ENCODE results near the gene CFAP141.
"Not testable (repeated sequence)": the region's sequence is repeated elsewhere in the genome, so short reads cannot be mapped to it uniquely, and the experiment has no call there.

Gene CFAP141

DNA sequence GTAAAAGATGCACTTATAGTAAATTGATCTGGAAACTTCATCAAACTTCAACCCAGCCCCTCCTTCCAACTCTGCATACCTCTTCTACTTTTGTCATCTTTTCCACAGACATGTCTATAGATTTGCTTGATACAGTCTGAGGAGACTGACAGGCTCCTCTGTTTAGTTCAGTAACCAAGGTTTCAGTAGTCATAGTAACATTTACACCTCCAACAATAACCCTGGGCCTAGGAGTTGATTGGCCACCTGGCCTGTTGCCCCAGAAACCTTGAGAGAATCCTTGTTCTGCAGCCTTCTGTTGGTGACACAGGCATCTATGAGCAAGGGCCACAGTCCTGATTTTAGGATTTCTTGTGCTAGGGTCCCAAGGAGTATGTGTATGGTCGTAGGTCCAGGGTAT lies at the start of gene CFAP141:
Gene CFAP141, minus strand, starts transcription at position 138 of the 400 bp plus-strand sequence. Its CDS starts 26 bp downstream, at position 112.
- peak; percentile 30 for DNase-seq

- DNase-seq = no peak
These were observed 47.5 kb upstream of the CFAP141 start for GRCh38 chr1:154253671-154254070.

GRCh38 chr1:154241703-154242351 lies 35.7 kb upstream of the CFAP141 start:
- DNase-seq = peak; percentile 15

- no peak for DNase-seq
These were observed 34.2 kb upstream of the CFAP141 start for GRCh38 chr1:154240294-154240833.

- no peak for DNase-seq
These were observed 33.4 kb upstream of the CFAP141 start for GRCh38 chr1:154239491-154239890.

DNA sequence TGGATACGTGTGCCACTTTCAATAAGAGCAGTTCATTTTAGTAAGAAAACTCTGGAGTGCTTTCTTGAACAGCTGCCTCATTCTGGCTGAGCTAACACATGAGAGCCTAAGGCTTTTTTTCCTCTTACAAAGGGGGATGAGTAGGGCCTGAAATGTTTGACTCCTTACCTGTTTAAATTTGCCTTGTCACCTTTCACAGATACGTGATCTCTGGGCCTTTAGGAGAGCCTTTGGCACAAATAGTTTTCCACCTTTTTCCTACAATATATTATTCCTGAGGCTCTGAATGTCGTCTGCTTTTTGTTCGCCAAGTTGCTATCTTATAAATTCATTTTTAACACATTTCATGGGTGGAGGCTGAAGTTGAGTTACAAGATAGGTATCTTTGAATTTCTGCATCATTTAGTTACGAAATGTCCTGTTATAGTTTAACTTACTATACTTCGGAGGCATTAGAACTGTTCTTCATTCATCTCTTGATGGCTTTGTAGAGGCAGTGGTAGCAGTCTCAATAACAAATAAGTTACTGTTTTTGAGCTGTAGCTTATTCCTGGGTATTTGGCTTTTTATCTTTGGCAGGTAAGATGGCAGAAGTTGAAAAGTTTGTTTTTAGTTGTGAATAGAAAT lies 31.9 kb upstream of the CFAP141 start:
- no peak for DNase-seq

GRCh38 chr1:154237435-154237834 lies 31.3 kb upstream of the CFAP141 start:
- DNase-seq = no peak

- DNase-seq = no peak
These were observed 30.7 kb upstream of the CFAP141 start for GRCh38 chr1:154236855-154237254.

- DNase-seq = not testable (repeated sequence)
These were observed 27.0 kb upstream of the CFAP141 start for GRCh38 chr1:154233127-154233526.

DNA sequence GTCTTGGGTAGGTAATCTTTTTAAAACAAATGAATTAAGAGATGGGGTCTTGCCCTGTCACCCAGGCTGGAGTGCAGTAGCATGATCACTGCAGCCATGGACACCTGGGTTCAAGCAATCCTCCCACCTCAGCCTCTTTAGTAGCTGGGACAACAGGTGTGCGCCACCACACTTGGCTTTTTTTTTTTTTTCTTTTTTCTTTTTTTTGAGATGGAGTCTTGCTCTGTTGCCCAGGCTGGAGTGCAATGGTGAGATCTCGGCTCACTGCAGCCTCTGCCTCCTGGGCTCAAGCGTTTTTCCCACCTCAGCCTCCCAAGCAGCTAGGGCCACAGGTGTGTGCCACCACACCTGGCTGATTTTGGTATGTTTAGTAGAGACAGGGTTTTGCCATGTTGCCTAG lies 25.0 kb upstream of the CFAP141 start:
- not testable (repeated sequence) for DNase-seq

- DNase-seq = no peak
These were observed 19.2 kb upstream of the CFAP141 start for GRCh38 chr1:154225370-154225769.

- DNase-seq = no peak
These were observed 17.5 kb upstream of the CFAP141 start for GRCh38 chr1:154223621-154224020.

DNA sequence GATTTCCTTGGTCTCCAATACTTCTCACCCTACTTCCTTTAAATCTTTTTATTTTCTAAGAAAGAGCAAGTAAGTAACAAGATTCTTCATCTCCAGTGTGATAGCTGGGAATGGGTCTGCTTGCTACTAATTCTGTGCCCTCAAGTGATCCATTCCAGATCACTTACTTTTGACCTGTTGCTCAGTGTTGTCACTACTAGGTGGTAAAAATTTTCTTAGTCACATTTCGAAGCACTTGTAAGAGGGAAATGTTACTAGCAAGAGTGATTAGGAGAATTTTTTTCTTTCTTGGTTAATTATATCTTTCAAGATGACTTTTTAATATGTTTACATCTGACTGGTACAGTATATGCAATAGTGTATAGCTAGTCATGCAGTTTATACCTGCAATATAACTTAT lies 16.8 kb upstream of the CFAP141 start:
- DNase-seq = no peak

DNA sequence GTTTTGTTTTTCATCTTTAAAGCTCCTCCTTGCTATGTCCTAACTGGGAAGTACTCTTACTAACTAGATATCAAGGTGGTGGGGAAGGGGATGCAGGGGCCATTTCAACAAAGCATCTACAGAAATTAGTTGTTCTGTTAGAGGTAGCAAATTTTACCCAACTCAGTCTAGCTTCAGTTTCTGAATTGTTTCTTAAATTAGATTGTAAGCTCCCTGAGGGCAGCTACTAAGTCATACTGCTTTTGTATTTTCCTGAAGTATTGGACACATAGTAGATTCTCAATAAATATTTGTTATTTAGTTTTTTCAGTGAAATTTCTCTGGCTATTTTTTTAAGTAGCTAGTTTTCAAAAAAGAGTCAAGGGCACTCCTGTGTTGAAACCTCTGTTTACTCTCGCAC lies 16.4 kb upstream of the CFAP141 start:
- no peak for DNase-seq

DNA sequence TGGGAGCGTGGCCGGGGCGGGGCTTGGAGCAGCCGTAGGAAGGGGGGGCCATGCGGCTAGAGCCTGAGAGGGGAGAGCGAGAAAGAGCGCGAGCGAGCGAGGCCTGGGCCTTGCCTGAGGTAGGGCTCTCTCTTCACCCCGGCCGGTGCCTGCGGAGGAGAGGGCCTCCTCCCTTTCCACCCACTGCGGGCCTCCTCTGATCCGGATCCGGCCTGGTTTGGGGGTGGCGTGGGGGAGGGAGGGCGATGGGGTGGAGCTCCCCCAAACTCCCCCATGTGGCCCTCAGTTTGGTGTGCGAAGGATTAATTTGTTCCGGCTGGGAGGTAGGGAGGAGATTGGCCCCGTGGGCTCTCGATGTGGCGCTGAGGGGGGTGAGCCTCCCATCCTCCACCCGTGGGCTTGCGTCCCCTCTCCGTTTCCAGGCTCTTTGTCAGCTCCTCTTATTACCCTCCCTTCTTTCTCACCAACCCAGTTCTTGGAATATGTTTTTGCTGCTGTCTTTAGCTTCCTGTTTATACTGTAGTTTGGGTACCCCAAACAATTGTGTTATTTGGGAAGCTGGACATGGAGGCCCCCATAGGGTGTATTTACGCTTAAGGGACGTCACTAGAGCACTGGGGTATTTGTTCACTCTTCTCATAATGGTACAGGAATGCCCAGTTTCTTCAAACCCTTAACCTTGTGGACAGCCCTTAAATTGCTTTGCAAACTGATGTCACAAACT lies 15.3 kb upstream of the CFAP141 start:
- DNase-seq = peak; percentile 75

DNA sequence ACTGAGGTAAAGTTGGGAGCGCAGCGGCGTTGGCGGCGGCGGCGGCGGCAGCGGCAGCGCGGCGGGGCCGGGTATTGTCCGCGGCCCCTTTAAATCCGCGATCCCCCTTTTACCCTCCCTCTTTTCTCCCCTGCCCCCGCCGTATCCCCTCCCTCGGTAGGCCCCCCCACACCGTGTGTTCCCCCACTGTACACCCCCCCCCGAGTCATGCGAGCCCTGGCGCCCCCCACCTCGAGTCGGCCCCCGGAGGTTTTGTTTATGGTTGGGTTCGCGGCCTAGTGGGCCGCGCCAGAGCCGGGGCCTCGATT lies 14.8 kb upstream of the CFAP141 start:
- no peak for DNase-seq

- peak; percentile 100 for DNase-seq
These were observed 14.2 kb upstream of the CFAP141 start, which contains the start of gene UBAP2L for GRCh38 chr1:154220071-154220969. TSS of gene UBAP2L (plus strand) at chr1:154220955. CDS start at chr1:154225124, 4,169 bp downstream.

DNA sequence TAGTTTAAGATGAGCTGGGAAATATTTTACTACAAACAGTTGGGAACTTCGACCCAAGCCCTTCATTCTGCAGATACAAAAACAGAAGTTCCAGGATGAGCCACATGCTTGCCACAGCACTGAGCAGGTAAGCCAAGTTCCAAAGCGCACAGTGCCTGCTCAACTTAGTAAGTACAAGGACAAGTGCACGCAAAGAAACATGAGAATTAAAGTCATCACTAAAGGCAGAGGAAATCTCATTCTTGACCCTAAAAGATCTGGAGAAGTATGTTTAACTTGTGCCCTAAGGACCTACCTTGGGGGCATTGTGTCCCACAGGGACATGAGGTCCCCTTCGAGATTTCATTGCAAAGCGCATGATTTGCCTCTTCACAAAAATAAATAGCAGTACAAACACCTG lies 13.4 kb upstream of the CFAP141 start:
- peak; percentile 42 for DNase-seq

DNA sequence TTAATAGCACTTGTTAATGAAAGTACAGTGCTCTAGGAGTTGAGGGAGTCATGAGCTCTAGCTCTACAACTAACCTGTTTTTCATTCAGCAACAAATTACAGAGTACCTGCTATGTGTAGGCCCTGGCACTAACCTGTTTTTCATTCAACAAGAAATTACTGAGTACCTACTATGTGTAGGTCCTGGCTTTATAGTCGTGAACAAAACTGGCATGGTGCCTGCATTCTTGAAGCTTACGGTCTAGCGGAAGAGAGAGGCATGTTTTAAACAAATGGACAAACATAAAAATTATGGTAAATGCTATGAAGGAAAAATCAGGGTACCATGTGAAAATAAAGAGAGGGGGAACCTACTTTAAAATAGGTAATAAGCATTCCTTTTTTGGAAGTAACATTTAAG lies 12.4 kb upstream of the CFAP141 start:
- DNase-seq = no peak

- DNase-seq = no peak
These were observed 7.1 kb upstream of the CFAP141 start for GRCh38 chr1:154213274-154213673.

DNA sequence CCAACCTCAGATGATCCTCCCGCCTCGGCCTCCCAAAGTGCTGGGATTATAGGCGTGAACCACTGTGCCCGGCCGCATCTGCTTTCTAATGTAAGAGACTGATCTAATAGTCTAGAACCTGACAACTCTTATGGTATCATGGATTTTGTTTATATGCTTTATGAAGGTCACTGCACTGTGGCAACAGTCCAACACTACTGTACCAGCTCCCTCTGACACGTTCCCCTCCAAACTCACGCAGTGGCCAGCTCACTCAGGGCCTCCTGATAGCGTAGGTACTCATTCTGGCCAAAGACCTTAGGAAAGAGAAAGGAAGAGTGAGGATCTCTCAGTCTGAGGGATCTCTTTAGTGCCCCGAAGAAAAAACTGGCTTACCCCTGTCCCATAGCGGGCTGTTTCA lies 6.0 kb upstream of the CFAP141 start:
- no peak for DNase-seq

- DNase-seq = no peak
These were observed 2.7 kb upstream of the CFAP141 start for GRCh38 chr1:154208677-154209388.
